Ureter (tissue), 1 donor: Measurements from ENCODE around the gene KLC4. TPM values are rescaled to one million over a fixed set of nuclear protein-coding genes. Genes with fewer than 3 reads are reported as not detected.

Source experiments
- DNase-seq: peaks from one replicate; pipeline ENCODE4 v3.0.0-alpha.2; 2020; ENCODE audit warnings: low spot score
- total RNA-seq: library from RNA; stranded (reverse); gene quantifications from one replicate; pipeline ENCODE4 v1.2.4, GENCODE V29; 2023
- donor health status: DM: yes; HTN: yes; CAD: no.

KLC4 gene
- 23.8 TPM for total RNA-seq

GRCh38 chr6:43059168-43060033 is at the start of gene KLC4, which contains the start of gene MRPL2:
Gene KLC4 (plus strand): TSS chr6:43059631. CDS start chr6:43061336, 1,705 bp downstream.
Gene MRPL2 (minus strand): TSS chr6:43059434. CDS start chr6:43059381, 53 bp downstream.
- DNase-seq, result peak; percentile 98

DNA sequence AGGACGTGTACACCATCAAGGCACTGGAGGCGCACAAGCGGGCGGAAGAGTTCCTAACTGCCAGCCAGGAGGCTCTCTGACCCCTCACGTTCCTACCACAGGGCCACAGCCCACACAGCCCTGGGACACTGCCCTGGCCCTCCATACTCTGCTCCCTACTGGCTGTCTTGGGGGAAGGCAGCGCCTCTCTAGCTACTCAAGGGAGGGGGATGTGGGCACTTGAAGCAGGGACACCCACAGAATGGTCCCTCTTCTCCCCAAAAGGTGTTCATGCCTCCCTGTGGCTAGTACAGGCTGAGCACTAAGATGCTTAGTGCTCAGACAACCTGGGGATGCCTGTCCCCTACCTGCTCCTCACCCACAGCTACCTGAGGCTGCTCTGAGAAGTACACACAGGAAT is 48.2 kb upstream of the KLC4 start:
- DNase-seq, result no peak

GRCh38 chr6:43012364-43012763 is 47.1 kb upstream of the KLC4 start:
- no peak for DNase-seq

GRCh38 chr6:43013097-43013842 is 46.2 kb upstream of the KLC4 start:
- no peak for DNase-seq

GRCh38 chr6:43013843-43014433 is 45.5 kb upstream of the KLC4 start, which contains the start of the genes KLHDC3 and MEA1:
Gene KLHDC3 (plus strand): TSS chr6:43014249. CDS start chr6:43017193, 2,944 bp downstream.
Gene MEA1 (minus strand): TSS chr6:43013946. CDS start chr6:43013813, 133 bp downstream.
- peak; percentile 99 for DNase-seq

DNA sequence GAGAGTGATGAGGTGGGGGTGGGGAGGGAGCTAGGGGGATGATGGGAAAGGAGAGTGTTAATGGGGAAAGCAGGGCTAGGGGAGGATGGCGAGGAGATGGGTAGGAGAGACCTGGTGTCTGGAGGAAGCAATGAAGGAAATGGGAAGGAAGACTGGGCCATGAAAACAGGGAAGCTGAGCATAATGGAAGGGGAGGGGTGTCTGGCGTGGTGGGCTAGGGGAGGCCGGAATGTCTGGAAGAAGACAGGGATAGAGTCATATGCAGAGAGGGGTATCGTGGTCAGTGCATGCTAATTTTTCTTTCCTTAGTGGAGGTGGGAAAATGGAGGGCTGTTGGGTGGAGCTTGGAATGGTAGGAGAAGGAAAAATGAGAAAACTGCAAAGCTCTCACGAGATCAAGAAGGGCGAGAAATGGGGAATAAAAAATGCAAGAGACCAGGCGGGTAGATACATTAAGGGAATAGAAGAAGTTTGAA is 45.0 kb upstream of the KLC4 start:
- DNase-seq, result no peak

GRCh38 chr6:43016176-43016942 is 43.1 kb upstream of the KLC4 start:
- no peak for DNase-seq

GRCh38 chr6:43016943-43017334 is 42.5 kb upstream of the KLC4 start:
- DNase-seq, result no peak

DNA sequence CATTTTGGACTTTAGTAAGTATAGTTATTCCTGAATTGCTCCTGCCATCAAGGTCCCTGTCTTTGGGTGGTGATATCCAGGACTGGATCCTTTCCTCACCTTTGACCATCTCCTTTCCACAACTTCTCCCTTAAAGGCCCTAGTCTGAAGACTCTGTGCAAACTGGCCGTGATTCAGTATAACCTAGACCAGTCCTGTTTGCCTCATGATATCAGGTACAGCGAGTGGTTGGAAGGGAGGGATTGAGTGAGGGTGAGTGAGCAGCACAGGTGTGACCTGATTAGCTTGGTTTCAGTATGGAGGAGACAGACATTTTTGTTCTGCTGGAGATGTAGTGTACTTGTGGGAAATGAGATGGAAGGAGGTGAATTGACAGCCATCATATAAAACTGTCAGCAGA is 40.3 kb upstream of the KLC4 start:
- DNase-seq, result no peak

DNA sequence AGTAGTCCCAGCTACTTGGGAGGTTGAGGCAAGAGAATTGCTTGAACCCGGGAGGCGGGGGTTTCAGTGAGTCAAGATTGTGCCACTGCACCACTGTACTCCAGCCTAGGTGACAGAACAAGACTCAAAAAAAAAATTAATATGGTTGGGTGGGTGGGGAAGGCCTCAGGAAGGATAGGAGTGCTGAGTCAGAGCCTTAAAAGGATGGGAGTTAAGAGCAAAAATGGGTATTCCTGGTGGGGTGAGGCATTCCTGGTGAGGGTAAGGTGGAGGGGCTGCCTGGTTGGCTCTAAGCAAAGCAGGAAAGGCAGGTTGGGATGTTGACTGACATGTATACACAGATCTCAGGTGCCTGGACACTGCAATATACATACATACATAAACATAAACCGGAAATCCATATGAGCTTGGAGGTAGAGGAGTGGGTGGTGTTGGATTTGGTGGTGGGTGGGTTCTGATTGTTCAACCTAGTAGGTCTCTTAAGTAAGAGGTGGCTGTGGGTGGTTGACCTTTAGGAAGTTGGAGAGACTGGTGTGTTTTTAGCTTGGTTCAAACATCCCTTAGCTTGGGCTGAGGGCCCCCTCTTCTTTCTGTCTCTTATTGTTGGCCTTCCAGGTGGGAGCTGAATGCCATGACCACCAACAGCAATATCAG is 39.3 kb upstream of the KLC4 start:
- DNase-seq, result no peak

- DNase-seq, result no peak
These were observed 38.6 kb upstream of the KLC4 start for GRCh38 chr6:43020847-43021246.

- DNase-seq, result peak; percentile 79
These were observed 38.0 kb upstream of the KLC4 start, which contains the start of gene RRP36 for GRCh38 chr6:43021270-43022047. Gene RRP36 (plus strand): TSS chr6:43021623. CDS start chr6:43021655, 32 bp downstream.

DNA sequence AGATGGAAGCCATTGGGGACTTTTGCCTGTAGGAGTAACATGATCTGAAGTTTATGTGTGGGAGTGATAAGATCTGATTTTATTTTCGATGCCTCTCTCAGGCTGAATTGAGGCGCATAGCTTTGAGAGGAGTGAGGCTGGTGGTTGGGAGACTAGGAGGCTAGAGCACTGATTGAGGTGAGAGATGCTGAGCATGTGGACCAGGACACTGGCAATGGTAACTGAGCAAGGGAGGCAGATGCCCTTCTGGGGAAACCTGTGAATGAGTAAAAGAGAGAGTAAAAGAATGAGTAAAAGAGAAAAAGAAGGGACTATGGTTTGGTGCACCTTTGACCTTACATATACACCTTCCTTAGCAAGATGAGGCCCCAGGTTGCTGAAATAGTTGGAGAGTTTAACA is 35.0 kb upstream of the KLC4 start:
- DNase-seq, result no peak

GRCh38 chr6:43026365-43026764 is 33.1 kb upstream of the KLC4 start:
- DNase-seq, result no peak

DNA sequence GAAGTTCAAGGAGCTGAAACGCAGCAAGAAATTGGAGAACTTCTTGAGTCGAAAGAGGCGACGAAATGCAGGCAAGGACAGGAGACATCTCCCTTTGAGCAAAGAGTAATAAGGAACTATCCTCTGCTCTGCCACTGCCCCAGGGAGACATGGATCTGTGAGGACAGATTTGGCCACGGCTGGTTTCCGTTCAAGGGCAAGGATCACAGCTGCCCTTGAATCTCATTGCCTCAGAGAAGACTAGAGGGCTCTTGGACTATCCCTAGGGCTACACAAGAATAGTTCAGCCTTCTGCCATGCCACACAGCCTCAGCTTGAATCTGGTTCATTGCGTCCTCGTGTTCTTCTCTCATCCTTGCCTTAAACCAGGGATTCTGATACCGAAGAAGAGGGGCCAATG is 30.3 kb upstream of the KLC4 start:
- no peak for DNase-seq

DNA sequence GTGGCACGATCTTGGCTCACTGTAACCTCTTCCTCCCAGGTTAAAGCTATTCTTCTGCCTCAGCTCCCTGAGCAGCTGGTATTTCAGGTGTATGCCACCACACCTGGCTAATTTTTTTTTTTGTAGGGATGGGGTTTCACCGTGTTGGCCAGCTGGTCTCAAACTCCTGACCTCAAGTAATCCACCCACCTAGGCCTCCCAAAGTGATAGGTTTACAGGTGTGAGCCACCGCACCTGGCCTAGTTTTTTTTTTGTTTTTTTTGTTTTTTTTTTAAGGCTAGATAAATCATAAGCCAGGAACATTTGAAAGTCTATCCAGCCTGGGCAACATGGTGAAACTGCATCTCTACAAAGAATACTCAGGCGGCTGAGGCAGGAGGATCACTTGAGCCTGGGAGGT is 27.1 kb upstream of the KLC4 start:
- no peak for DNase-seq

GRCh38 chr6:43033496-43034189 is 25.8 kb upstream of the KLC4 start:
- DNase-seq, result no peak

DNA sequence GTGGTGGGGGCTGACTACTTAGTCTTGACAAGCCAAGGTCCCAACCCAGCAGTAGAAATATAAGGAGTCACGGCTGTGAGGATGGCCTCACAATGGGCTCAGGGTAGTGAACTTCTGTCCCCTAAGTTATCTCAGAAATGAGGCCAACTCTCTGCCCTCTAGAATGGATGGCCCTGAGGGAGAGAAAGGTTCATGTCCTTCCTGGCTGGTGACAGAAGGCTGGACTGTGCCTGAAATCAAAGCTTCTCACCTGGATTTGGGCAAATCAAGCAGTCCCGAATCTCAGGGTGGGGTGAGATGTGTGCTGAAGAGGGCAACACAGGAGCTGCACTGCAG is 25.3 kb upstream of the KLC4 start:
- no peak for DNase-seq

DNA sequence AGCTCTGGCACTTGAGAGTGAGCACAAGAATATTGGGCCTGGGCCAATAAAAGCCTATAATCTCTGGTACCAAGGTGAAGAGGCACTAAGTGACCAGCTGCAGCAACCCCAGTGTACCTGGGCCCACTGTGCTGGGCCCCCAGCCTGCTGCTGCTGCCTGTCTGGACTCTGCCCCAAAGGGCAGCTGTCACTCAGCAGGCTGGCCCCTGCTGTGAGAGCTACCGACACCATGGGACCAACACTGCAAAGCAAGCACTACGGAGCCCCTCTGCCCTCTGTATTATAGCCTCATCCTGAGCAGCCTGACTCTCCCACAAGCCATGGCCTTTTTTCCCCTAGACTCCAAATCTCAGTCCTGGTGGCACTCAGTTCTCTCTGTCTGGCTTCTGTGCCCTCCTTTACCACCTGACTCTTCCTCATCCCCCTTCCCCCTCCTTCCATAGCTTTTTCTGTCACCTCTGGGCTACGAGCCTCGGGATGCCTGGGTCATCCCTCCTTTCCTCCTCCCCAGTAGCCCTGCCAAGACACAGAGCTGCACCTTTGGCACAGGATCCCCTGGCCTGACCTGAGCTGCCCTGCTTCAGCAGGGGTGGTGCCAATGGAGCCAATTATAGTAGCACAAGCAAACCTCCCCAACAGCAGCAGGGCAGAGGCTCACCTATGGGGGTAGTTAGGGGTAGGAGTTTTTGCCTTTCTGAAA is 23.8 kb upstream of the KLC4 start:
- DNase-seq, result no peak
